ENCODE results near the gene LSM3.

LSM3 gene

GRCh38 chr3:14236902-14237301 is 58.3 kb downstream of the LSM3 start:
- TF ChIP-seq, protein P1, sequence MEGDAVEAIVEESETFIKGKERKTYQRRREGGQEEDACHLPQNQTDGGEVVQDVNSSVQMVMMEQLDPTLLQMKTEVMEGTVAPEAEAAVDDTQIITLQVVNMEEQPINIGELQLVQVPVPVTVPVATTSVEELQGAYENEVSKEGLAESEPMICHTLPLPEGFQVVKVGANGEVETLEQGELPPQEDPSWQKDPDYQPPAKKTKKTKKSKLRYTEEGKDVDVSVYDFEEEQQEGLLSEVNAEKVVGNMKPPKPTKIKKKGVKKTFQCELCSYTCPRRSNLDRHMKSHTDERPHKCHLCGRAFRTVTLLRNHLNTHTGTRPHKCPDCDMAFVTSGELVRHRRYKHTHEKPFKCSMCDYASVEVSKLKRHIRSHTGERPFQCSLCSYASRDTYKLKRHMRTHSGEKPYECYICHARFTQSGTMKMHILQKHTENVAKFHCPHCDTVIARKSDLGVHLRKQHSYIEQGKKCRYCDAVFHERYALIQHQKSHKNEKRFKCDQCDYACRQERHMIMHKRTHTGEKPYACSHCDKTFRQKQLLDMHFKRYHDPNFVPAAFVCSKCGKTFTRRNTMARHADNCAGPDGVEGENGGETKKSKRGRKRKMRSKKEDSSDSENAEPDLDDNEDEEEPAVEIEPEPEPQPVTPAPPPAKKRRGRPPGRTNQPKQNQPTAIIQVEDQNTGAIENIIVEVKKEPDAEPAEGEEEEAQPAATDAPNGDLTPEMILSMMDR (IDR thresholded peaks at IDR 0.05; ENCODE audit: insufficient read depth, low read length, poor library complexity, severe bottlenecking), result no peak
- Histone ChIP-seq H3K4me3 (replicated peaks; ENCODE audit: low read depth, low read length) (no peak overlapping the region), H3K36me3 (ENCODE audit: control insufficient read depth, insufficient read depth, low read length) (no peaks in the 10 kb centered on the region), H3K27me3 (replicated peaks; ENCODE audit: control insufficient read depth, insufficient read depth, low read length) (no peaks in the 10 kb centered on the region; the same call in 1 of the 2 replicates)
- DNase-seq (ENCODE audit: extremely low read depth, insufficient read length), result no peak

DNA sequence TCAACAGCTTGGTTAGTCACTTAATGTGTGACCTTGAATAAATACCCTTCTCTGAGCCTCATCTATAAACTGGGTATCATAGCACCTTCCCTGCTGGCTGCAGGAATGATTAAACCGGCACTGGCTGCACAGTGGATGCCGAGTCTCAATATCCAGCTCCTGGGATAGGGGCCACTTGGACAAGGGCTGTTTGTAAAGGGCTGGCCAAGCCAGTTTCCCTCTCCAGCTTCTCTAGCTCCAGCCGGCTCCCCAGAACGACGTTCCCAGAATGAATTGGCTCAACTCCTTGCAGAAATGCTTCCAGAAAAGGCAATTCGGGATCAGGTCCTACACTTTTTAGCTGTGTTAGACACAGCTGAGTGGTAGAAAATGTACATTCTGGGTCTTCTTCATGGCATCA is 58.8 kb downstream of the LSM3 start:
- no peaks in the 10 kb centered on the region; the same call in 1 of the 2 replicates for H3K27me3 ChIP-seq (replicated peaks; ENCODE audit: control insufficient read depth, insufficient read depth, low read length)
- H3K4me3 ChIP-seq (replicated peaks; ENCODE audit: low read depth, low read length), result no peak overlapping the region
- TF ChIP-seq, protein P1 (IDR thresholded peaks at IDR 0.05; ENCODE audit: insufficient read depth, low read length, poor library complexity, severe bottlenecking), result no peak
- H3K36me3 ChIP-seq (ENCODE audit: control insufficient read depth, insufficient read depth, low read length), result no peaks in the 10 kb centered on the region
- no peak for DNase-seq (ENCODE audit: extremely low read depth, insufficient read length)

DNA sequence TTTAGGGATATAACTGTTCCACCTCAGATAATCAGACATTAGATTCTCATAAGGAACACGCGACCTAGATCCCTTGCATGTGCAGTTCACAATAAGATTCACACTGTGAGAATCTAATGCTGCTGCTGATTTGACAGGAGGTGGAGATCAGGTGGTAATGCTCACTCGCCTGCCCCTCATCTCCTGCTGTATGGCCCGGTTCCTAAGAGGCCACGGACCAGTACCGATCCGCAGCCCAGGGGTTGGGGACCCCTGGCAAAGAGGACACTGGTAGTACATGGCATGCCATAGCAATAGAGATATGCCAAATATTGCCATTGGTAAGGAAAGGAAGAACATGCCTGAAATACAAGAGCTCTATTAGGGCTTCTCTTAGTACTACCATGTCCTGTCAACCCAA is 59.7 kb downstream of the LSM3 start:
- Histone ChIP-seq H3K36me3 (ENCODE audit: control insufficient read depth, insufficient read depth, low read length) (no peaks in the 10 kb centered on the region), H3K4me3 (replicated peaks; ENCODE audit: low read depth, low read length) (no peak overlapping the region), H3K27me3 (replicated peaks; ENCODE audit: control insufficient read depth, insufficient read depth, low read length) (no peaks in the 10 kb centered on the region; the same call in 1 of the 2 replicates)
- no peak for DNase-seq (ENCODE audit: extremely low read depth, insufficient read length)
- TF ChIP-seq, protein P1 (IDR thresholded peaks at IDR 0.05; ENCODE audit: insufficient read depth, low read length, poor library complexity, severe bottlenecking), result no peak

GRCh38 chr3:14238930-14239329 is 60.3 kb downstream of the LSM3 start:
- H3K36me3 ChIP-seq (ENCODE audit: control insufficient read depth, insufficient read depth, low read length), result no peaks in the 10 kb centered on the region
- TF ChIP-seq, protein P1 (IDR thresholded peaks at IDR 0.05; ENCODE audit: insufficient read depth, low read length, poor library complexity, severe bottlenecking), result no peak
- H3K4me3 ChIP-seq (replicated peaks; ENCODE audit: low read depth, low read length), result no peak overlapping the region
- no peak for DNase-seq (ENCODE audit: extremely low read depth, insufficient read length)
- H3K27me3 ChIP-seq (replicated peaks; ENCODE audit: control insufficient read depth, insufficient read depth, low read length), result no peaks in the 10 kb centered on the region; the same call in 1 of the 2 replicates

- no peak overlapping the region for H3K4me3 ChIP-seq (replicated peaks; ENCODE audit: low read depth, low read length)
- no peaks in the 10 kb centered on the region for H3K36me3 ChIP-seq (ENCODE audit: control insufficient read depth, insufficient read depth, low read length)
- H3K27me3 ChIP-seq (replicated peaks; ENCODE audit: control insufficient read depth, insufficient read depth, low read length), result no peaks in the 10 kb centered on the region; the same call in 1 of the 2 replicates
- TF ChIP-seq, protein P1 (IDR thresholded peaks at IDR 0.05; ENCODE audit: insufficient read depth, low read length, poor library complexity, severe bottlenecking), result no peak
- no peak for DNase-seq (ENCODE audit: extremely low read depth, insufficient read length)
These were observed 61.3 kb downstream of the LSM3 start for GRCh38 chr3:14239940-14240339.

GRCh38 chr3:14240366-14240765 is 61.7 kb downstream of the LSM3 start:
- no peaks in the 10 kb centered on the region for H3K36me3 ChIP-seq (ENCODE audit: control insufficient read depth, insufficient read depth, low read length)
- no peak for DNase-seq (ENCODE audit: extremely low read depth, insufficient read length)
- TF ChIP-seq, protein P1 (IDR thresholded peaks at IDR 0.05; ENCODE audit: insufficient read depth, low read length, poor library complexity, severe bottlenecking), result no peak

More at GRCh38 chr3:14240366-14240765, 61.7 kb downstream of the LSM3 start:
- Histone ChIP-seq H3K27me3 (replicated peaks; ENCODE audit: control insufficient read depth, insufficient read depth, low read length) (no peaks in the 10 kb centered on the region; the same call in 1 of the 2 replicates), H3K4me3 (replicated peaks; ENCODE audit: low read depth, low read length) (no peak overlapping the region)
